HG03439 (cell line): Measurements from ENCODE around the gene ELP2.
"Not testable (repeated sequence)": the region's sequence is repeated elsewhere in the genome, so short reads cannot be mapped to it uniquely, and the experiment has no call there.

Experiments used
- ATAC-seq: cut with Tn5 transposase; IDR thresholded peaks from one replicate; pipeline ENCODE4 v1.9.1; 2021; ENCODE audit warnings: mild to moderate bottlenecking, moderate library complexity; ENCODE audit not compliant: unreplicated experiment

The ELP2 gene

GRCh38 chr18:36129300-36130038, at the start of gene ELP2, which contains the start of gene SLC39A6:
Gene ELP2, plus strand, starts transcription at chr18:36129899. Its CDS starts 35 bp downstream, at chr18:36129934.
Gene SLC39A6, minus strand, starts transcription at chr18:36129340. Its CDS starts 2,333 bp downstream, at chr18:36127007.
- ATAC-seq, result peak; percentile 91

- ATAC-seq, result not testable (repeated sequence)
Measured at GRCh38 chr18:36081118-36081517, 48.6 kb upstream of the ELP2 start.

GRCh38 chr18:36083729-36084128, 46.0 kb upstream of the ELP2 start:
- no peak for ATAC-seq

GRCh38 chr18:36085195-36085594, 44.5 kb upstream of the ELP2 start:
- no peak for ATAC-seq

GRCh38 chr18:36086186-36086585, 43.5 kb upstream of the ELP2 start:
- ATAC-seq, result no peak

- no peak for ATAC-seq
Measured at GRCh38 chr18:36088256-36088655, 41.4 kb upstream of the ELP2 start.

GRCh38 chr18:36089001-36089400, 40.7 kb upstream of the ELP2 start:
- ATAC-seq, result no peak

GRCh38 chr18:36092116-36092515, 37.6 kb upstream of the ELP2 start:
- ATAC-seq, result not testable (repeated sequence)

- ATAC-seq, result no peak
Measured at GRCh38 chr18:36094431-36094830, 35.3 kb upstream of the ELP2 start.

- ATAC-seq, result no peak
Measured at GRCh38 chr18:36095936-36096519, 33.7 kb upstream of the ELP2 start.

GRCh38 chr18:36096955-36097354, 32.7 kb upstream of the ELP2 start:
- ATAC-seq, result no peak

GRCh38 chr18:36099311-36099710, 30.4 kb upstream of the ELP2 start:
- ATAC-seq, result no peak

- ATAC-seq, result no peak
Measured at GRCh38 chr18:36101943-36102342, 27.8 kb upstream of the ELP2 start.

- no peak for ATAC-seq
Measured at GRCh38 chr18:36104749-36105148, 24.9 kb upstream of the ELP2 start.

GRCh38 chr18:36107477-36107876, 22.2 kb upstream of the ELP2 start:
- no peak for ATAC-seq

GRCh38 chr18:36108196-36108595, 21.5 kb upstream of the ELP2 start:
- ATAC-seq, result no peak

GRCh38 chr18:36108601-36109000, 21.1 kb upstream of the ELP2 start:
- ATAC-seq, result no peak

- ATAC-seq, result no peak
Measured at GRCh38 chr18:36109737-36110136, 20.0 kb upstream of the ELP2 start.

GRCh38 chr18:36112302-36112701, 17.4 kb upstream of the ELP2 start:
- ATAC-seq, result no peak

- ATAC-seq, result no peak
Measured at GRCh38 chr18:36114251-36114650, 15.4 kb upstream of the ELP2 start.

- ATAC-seq, result no peak
Measured at GRCh38 chr18:36114738-36115137, 15.0 kb upstream of the ELP2 start.

GRCh38 chr18:36116771-36117170, 12.9 kb upstream of the ELP2 start:
- ATAC-seq, result not testable (repeated sequence)
